Ramos (cell line): Measurements from ENCODE around the gene EMC10.

ENCODE experiments used
- in situ Hi-C: fragments of 300-500 bp; cut with MboI; formaldehyde crosslinking; loops from one replicate; pipeline ENCODE4 v1.14.3; 2022; ENCODE audit warnings: low sequenced_read_pairs; ENCODE audit not compliant: unreplicated experiment

Gene EMC10

GRCh38 chr19:50535672-50536187 is 59.4 kb downstream of the EMC10 start:
- in situ Hi-C loops = loop anchor here (5.0 kb wide), 1 partner anchor 247 kb away; no protein-coding TSS in a partner anchor

DNA sequence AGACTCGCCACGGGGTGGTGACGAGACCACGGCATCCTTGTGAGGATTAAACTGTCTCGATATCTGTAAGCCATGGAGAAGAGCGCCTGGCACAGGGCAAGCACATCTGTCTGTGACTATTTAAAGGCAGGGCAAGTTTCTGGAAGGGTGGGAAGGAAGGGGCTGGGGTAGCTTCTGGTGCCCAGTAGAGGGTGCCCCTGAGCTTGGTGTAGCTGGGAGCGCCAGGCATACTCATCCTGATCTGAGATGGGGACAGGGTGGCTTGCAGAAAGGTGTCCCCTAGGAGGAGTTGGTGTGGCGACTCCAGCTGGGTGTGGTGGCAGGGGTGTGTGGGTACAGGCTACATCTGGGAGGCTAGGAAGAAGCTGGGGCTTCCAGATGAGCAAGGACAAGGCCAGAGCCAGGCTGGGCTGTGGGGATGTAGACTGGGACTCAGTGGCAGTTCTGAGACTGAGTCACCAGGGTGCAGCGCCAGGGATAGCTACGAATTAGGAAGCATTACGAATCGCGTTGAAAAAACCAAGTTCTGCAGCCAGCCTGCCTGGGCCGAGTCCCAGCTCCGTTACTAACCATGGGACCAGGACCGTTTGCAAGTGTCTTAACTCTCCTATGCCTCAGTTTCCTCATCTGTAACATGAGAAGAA is 60.5 kb downstream of the EMC10 start:
- in situ Hi-C loops = loop anchor here (5.0 kb wide), 1 partner anchor 246 kb away; no protein-coding TSS in a partner anchor

DNA sequence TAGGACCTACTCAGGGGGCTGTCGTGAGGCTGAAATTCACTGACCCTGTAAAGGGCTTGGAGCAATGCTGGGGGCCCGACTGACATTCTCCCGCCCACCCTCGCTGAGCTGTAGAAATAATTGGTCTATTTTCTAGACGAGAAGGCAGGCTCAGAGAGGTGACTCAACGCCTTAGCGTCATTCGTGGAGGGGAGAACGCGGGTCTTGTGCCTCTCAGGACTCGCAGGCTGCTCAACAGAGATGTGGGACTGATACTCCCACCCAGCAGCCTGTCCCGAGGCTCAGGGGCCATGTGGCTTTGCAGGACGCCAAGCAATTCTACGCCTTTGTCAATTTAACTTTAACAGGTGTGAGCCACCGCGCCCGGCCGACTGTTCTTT is 61.0 kb downstream of the EMC10 start:
- in situ Hi-C loops = loop anchor here (5.0 kb wide), 1 partner anchor 245 kb away; no protein-coding TSS in a partner anchor

DNA sequence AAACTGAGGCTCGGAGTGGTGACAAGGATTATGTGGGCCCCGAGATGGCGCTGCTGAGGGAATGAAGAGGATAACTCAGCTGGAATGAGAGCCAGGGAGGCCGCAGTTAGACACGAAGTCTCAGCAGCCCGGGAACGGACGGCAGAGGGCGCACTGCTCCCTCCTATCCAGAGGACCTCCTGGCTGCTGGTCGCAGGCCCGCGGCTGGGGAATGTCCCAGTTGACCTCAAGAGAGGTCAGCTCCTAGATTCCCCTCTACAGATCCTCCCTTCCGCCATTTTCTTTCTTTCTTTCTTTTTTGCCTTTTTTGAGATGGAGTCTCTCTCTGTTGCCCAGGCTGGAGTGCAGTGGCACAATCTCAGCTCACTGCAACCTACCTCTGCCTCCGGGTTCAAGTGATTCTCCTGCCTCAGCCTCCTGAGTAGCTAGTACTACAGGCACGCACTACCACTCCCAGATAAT is 61.5 kb downstream of the EMC10 start:
- in situ Hi-C loops = loop anchor here (5.0 kb wide), 1 partner anchor 245 kb away; no protein-coding TSS in a partner anchor
